ENCODE results near the gene MCMBP. TPM values are rescaled to one million over a fixed set of nuclear protein-coding genes. Genes with fewer than 3 reads are reported as not detected.

MCMBP gene
- total and polyA plus RNA-seq, 2 donors (not counting 1 experiment from before 2014, with no cell fraction given) = 40.6 to 63.4 TPM

GRCh38 chr10:119865699-119866240, 6.9 kb downstream of the MCMBP start:
- Histone ChIP-seq H3K27me3 (ENCODE audit: control insufficient read depth, insufficient read depth, low read length) (no peaks in the 10 kb centered on the region), H3K36me3 (ENCODE audit: control insufficient read depth, insufficient read depth, low read length) (no peaks in the 10 kb centered on the region), H2AFZ (ENCODE audit: low read length) (no peak overlapping the region), H3K79me2 (ENCODE audit: control insufficient read depth, insufficient read depth, low read length) (peaks cover 96% of the 10 kb centered on the region), H3K9me3 (ENCODE audit: control insufficient read depth, insufficient read depth, low read depth, low read length) (no peaks in the 10 kb centered on the region), H3K4me1 (ENCODE audit: control insufficient read depth, extremely low read depth, insufficient read depth, low read length) (no peaks in the 10 kb centered on the region), H4K20me1 (ENCODE audit: control insufficient read depth, extremely low read depth, insufficient read depth, low read length) (no peaks in the 10 kb centered on the region), H3K27ac (ENCODE audit: insufficient read depth, low read length) (no peak overlapping the region), H3K4me2 (ENCODE audit: extremely low read depth, insufficient read depth, low read length) (no peak overlapping the region), H3K9ac (ENCODE audit: insufficient read depth, low read length) (no peak overlapping the region), H3K4me3 (replicated peaks in 1 of 4; ENCODE audit: control extremely low read depth in 1 of 4, insufficient read depth in 1 of 4, low read depth in 3 of 4, low read length in 4 of 4) (no peak overlapping the region)
- DNase-seq (ENCODE audit: low read depth in 2 of 2) = no peak
- TF ChIP-seq, protein P1, sequence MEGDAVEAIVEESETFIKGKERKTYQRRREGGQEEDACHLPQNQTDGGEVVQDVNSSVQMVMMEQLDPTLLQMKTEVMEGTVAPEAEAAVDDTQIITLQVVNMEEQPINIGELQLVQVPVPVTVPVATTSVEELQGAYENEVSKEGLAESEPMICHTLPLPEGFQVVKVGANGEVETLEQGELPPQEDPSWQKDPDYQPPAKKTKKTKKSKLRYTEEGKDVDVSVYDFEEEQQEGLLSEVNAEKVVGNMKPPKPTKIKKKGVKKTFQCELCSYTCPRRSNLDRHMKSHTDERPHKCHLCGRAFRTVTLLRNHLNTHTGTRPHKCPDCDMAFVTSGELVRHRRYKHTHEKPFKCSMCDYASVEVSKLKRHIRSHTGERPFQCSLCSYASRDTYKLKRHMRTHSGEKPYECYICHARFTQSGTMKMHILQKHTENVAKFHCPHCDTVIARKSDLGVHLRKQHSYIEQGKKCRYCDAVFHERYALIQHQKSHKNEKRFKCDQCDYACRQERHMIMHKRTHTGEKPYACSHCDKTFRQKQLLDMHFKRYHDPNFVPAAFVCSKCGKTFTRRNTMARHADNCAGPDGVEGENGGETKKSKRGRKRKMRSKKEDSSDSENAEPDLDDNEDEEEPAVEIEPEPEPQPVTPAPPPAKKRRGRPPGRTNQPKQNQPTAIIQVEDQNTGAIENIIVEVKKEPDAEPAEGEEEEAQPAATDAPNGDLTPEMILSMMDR (conservative IDR thresholded peaks at IDR 0.05 in 1 of 2, IDR thresholded peaks at IDR 0.05 in 1 of 2; ENCODE audit: low read depth in 1 of 2, low read length in 2 of 2) = no peak
- TF ChIP-seq EZH2 (IDR thresholded peaks at IDR 0.05; ENCODE audit: low read length, missing control alignments) = no peak

GRCh38 chr10:119863951-119864565, 8.6 kb downstream of the MCMBP start:
- H3K4me1 ChIP-seq (ENCODE audit: control insufficient read depth, extremely low read depth, insufficient read depth, low read length) = no peaks in the 10 kb centered on the region
- H3K36me3 ChIP-seq (ENCODE audit: control insufficient read depth, insufficient read depth, low read length) = no peaks in the 10 kb centered on the region
- H3K27me3 ChIP-seq (ENCODE audit: control insufficient read depth, insufficient read depth, low read length) = no peaks in the 10 kb centered on the region
- no peak overlapping the region for H3K9ac ChIP-seq (ENCODE audit: insufficient read depth, low read length)
- H2AFZ ChIP-seq (ENCODE audit: low read length) = no peak overlapping the region
- no peak overlapping the region for H3K4me2 ChIP-seq (ENCODE audit: extremely low read depth, insufficient read depth, low read length)
- H3K27ac ChIP-seq (ENCODE audit: insufficient read depth, low read length) = no peak overlapping the region
- no peaks in the 10 kb centered on the region for H3K9me3 ChIP-seq (ENCODE audit: control insufficient read depth, insufficient read depth, low read depth, low read length)
- DNase-seq (ENCODE audit: low read depth in 2 of 2) = no peak
- H3K4me3 ChIP-seq (replicated peaks in 1 of 4; ENCODE audit: control extremely low read depth in 1 of 4, insufficient read depth in 1 of 4, low read depth in 3 of 4, low read length in 4 of 4) = no peak overlapping the region
- TF ChIP-seq, protein P1 (conservative IDR thresholded peaks at IDR 0.05 in 1 of 2, IDR thresholded peaks at IDR 0.05 in 1 of 2; ENCODE audit: low read depth in 1 of 2, low read length in 2 of 2) = no peak
- no peak for TF ChIP-seq EZH2 (IDR thresholded peaks at IDR 0.05; ENCODE audit: low read length, missing control alignments)
- peaks cover 87% of the 10 kb centered on the region for H3K79me2 ChIP-seq (ENCODE audit: control insufficient read depth, insufficient read depth, low read length)
- H4K20me1 ChIP-seq (ENCODE audit: control insufficient read depth, extremely low read depth, insufficient read depth, low read length) = no peaks in the 10 kb centered on the region

GRCh38 chr10:119862524-119862923, 10.1 kb downstream of the MCMBP start:
- Histone ChIP-seq H3K36me3 (ENCODE audit: control insufficient read depth, insufficient read depth, low read length) (no peaks in the 10 kb centered on the region), H4K20me1 (ENCODE audit: control insufficient read depth, extremely low read depth, insufficient read depth, low read length) (no peaks in the 10 kb centered on the region), H3K4me2 (ENCODE audit: extremely low read depth, insufficient read depth, low read length) (no peak overlapping the region), H3K27me3 (ENCODE audit: control insufficient read depth, insufficient read depth, low read length) (no peaks in the 10 kb centered on the region), H3K4me1 (ENCODE audit: control insufficient read depth, extremely low read depth, insufficient read depth, low read length) (no peaks in the 10 kb centered on the region), H3K4me3 (replicated peaks in 1 of 4; ENCODE audit: control extremely low read depth in 1 of 4, insufficient read depth in 1 of 4, low read depth in 3 of 4, low read length in 4 of 4) (no peak overlapping the region), H3K9ac (ENCODE audit: insufficient read depth, low read length) (no peak overlapping the region), H3K9me3 (ENCODE audit: control insufficient read depth, insufficient read depth, low read depth, low read length) (no peaks in the 10 kb centered on the region), H3K79me2 (ENCODE audit: control insufficient read depth, insufficient read depth, low read length) (peaks cover 78% of the 10 kb centered on the region), H2AFZ (ENCODE audit: low read length) (no peak overlapping the region), H3K27ac (ENCODE audit: insufficient read depth, low read length) (no peak overlapping the region)
- TF ChIP-seq, protein P1 (conservative IDR thresholded peaks at IDR 0.05 in 1 of 2, IDR thresholded peaks at IDR 0.05 in 1 of 2; ENCODE audit: low read depth in 1 of 2, low read length in 2 of 2) = no peak
- no peak for TF ChIP-seq EZH2 (IDR thresholded peaks at IDR 0.05; ENCODE audit: low read length, missing control alignments)
- no peak for DNase-seq (ENCODE audit: low read depth in 2 of 2)

Data from fibroblast of lung (primary cell).